Raji (cell line): Measurements from ENCODE around the gene CEP152.

Source experiments
- POLR2A ChIP-seq: IDR thresholded peaks from 2 replicates; pipeline ENCODE4 v1.6.1; 2011; ENCODE audit warnings: low read depth, low read length, control low read depth; ENCODE audit not compliant: insufficient read depth

CEP152 gene

GRCh38 chr15:48823706-48824105, 12.8 kb upstream of the CEP152 start:
- TF ChIP-seq POLR2A, result no peak

DNA sequence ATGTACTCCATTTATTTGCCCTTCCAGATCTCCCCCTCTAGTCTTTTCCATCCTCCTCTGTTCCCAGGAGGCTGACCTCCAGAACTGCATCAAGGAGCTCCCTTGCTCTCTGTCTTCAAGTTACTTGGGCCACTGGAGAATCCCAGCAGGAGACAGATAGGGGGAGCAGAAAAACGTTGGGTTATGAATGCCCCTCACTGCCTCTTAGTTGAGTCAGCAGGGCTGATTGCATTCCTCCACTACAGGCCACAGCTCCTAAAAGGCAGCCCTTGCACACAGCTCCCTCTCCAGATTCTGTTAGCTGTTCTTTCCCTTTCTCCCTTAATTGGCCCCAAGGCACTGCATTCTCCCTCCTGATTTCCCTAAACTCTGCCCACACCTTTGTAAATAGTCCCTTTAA, 12.4 kb upstream of the CEP152 start:
- no peak for TF ChIP-seq POLR2A

GRCh38 chr15:48814286-48814685, 3.4 kb upstream of the CEP152 start:
- no peak for TF ChIP-seq POLR2A

DNA sequence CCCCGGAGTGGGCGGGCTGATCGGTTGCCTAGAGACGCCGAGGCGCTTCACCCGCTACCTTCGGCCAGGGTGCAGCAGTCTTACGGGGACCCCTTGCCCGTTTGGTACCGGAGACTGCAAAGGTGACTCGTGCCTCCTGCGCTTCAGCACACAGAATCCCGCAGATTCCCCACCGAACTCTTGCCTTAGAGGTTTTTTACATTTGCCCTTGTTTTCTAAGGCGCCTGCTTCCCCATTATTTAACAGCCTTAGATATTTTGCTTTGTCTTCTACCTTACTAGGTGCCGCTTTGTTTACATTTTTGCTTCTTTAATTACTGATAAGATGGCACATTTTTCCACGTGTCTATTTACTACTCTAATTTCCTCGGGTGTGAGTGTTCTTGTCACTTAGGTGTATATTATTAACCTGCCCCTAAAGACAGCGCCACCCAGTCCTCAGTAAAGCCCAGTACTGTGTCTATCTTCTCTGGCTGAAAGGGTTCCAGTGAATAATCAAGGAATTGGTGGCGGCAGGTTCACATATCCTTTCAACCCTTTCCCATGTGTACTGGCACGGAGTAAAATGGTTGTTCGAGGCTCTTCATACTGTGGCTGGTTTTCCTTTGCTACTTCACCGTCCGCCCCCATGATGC, 573 bp upstream of the CEP152 start:
- TF ChIP-seq POLR2A, result no peak; the same call in 1 of the 2 replicates

DNA sequence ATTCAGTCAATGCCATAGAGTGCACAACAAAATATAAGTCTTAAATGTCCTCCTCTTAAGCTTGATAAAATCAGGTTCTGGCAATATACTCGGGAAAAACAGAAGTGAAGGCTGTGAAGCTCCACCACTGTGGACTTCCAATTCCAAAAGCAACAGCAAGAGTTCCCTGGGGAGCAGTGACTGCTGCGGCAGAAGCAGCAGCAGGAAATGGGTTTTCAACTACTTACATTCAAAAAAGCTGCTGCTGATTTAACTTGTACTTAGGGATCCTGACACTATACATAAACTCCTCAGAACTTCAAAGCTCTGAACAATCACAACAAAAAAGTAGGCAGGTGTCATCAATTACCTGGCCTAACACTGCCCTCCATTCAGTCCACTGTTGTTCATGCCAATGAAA, 4.7 kb downstream of the CEP152 start:
- no peak for TF ChIP-seq POLR2A

- TF ChIP-seq POLR2A, result no peak
Observed at GRCh38 chr15:48805591-48805990, 5.3 kb downstream of the CEP152 start.

DNA sequence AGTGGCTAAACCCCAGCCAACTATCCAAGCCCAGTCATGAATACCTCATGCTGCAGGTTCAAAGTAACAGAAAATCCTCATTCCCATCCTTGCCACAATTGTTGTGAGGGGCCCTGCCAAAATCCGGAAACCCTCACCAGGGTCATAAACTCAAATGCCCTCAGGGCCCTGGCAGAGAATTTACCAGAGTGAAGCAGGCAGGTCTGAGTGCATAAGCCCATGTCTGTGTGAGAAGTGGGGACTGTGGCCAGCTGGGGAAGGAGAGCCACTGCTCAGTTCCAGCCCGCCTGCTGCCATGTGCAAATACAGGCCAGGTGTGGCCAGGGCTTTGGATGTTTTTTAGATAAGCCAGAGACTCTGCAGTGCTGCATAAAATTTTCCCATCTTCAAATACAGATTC, 7.0 kb downstream of the CEP152 start:
- TF ChIP-seq POLR2A, result no peak

GRCh38 chr15:48802867-48803266, 8.0 kb downstream of the CEP152 start:
- no peak for TF ChIP-seq POLR2A

GRCh38 chr15:48802257-48802656, 8.6 kb downstream of the CEP152 start:
- TF ChIP-seq POLR2A, result no peak

- no peak for TF ChIP-seq POLR2A
Observed at GRCh38 chr15:48800811-48801455, 9.9 kb downstream of the CEP152 start.

DNA sequence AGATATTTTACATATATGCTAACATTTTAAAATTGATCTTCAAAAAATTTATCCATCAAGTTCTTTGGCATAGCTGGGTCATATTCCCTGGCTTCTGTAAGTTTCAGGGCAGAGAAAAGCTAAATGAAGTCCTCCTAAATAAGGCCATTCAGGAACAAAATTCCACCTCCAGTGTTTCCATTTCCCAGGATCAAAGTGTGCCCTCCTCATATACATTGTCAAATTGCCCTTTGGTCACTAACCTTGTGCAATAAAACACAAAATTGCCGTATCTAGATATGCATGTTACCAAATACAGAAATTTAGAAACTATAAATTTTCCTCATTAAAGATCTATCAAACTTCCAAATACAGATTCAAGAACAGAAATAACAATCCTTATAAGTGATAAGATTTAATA, 10.6 kb downstream of the CEP152 start:
- TF ChIP-seq POLR2A, result no peak

DNA sequence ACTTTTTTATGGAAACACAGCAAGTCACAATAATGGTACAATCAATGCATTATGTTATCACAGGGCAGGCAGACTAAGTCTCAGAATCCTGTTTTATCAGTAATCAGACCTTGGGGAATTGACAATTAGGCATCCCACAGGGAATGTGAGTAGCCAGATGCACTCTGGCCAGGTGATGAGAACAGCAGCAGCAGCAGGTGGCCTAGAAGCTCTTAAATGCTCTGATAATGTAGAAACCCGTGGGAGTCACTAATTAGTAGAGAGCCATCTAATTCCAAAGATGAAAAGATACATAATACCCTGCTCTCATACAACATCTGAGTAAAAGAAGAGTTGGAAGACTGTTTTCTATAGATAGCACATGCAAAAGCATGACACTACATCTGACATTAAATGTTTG, 12.6 kb downstream of the CEP152 start:
- TF ChIP-seq POLR2A, result no peak

GRCh38 chr15:48796930-48797329, 13.9 kb downstream of the CEP152 start:
- no peak for TF ChIP-seq POLR2A

DNA sequence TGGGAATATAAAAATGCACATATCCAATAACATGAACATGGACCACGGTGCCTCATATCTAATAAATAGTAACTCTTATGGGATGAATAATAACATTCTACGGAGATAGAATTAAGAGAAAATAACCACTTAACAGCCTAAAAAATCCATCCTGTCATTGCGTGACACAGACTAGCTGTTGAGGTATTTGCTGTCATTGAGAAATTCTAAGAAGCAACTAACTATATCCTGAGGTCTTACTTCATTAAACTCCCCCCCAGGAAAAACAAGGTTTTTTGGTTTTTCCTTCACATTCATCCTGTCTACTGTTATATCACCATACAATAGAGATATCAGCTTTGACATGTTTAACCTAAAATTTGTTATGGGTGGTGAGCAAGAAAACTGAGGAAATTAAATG, 14.3 kb downstream of the CEP152 start:
- TF ChIP-seq POLR2A, result no peak

- no peak for TF ChIP-seq POLR2A
Observed at GRCh38 chr15:48795901-48796300, 15.0 kb downstream of the CEP152 start.

DNA sequence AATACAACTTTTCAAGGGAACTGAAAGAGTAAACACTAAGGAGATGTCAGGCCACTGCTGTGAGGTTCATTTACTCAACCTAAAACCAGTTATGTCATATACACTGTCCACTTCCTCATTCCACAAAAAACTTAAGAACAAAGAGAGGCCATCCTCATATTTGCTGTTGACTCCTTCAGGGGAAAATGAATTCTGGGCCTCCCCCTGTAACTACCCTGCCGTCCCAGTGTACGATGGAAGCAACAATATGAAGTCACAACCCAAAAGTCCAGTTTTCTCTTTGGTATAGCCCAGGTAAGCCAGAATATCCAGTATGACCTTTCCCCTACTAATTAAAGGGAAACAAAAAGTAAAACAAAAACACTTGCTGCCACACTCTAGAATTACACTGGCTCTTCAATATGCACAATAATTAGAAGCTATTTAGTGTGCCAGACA, 16.2 kb downstream of the CEP152 start:
- TF ChIP-seq POLR2A, result no peak

- no peak for TF ChIP-seq POLR2A
Observed at GRCh38 chr15:48792408-48792807, 18.5 kb downstream of the CEP152 start.
